Ishikawa (cell line): ENCODE measurements around the gene TUBB6.

Experiments
- CEBPB ChIP-seq: IDR thresholded peaks from 2 replicates; pipeline ENCODE4 v1.6.1; 2012
- CREB1 ChIP-seq: IDR thresholded peaks from 2 replicates; pipeline ENCODE4 v1.6.1; 2012; ENCODE audit warnings: low read depth
- EGR1 ChIP-seq: IDR thresholded peaks from 2 replicates; pipeline ENCODE4 v1.6.1; 2012
- EP300 ChIP-seq: IDR thresholded peaks from 2 replicates; pipeline ENCODE4 v1.6.1; 2012; ENCODE audit warnings: borderline replicate concordance
- FOXM1 ChIP-seq: IDR thresholded peaks from 2 replicates; pipeline ENCODE4 v1.6.1; 2012; ENCODE audit warnings: low read depth, borderline replicate concordance
- NFIC ChIP-seq: IDR thresholded peaks from 2 replicates; pipeline ENCODE4 v1.6.1; 2012
- RAD21 ChIP-seq: IDR thresholded peaks from 2 replicates; pipeline ENCODE4 v1.6.1; 2012; ENCODE audit warnings: low read depth
- TAF1 ChIP-seq: IDR thresholded peaks from 2 replicates; pipeline ENCODE4 v1.6.1; 2012; ENCODE audit warnings: low read depth, mild to moderate bottlenecking
- TCF12 ChIP-seq: IDR thresholded peaks from 2 replicates; pipeline ENCODE4 v1.6.1; 2012; ENCODE audit warnings: low read depth
- TEAD4 ChIP-seq: IDR thresholded peaks from 2 replicates; pipeline ENCODE4 v1.6.1; 2012
- YY1 ChIP-seq: IDR thresholded peaks from 2 replicates; pipeline ENCODE4 v1.6.1; 2012; ENCODE audit warnings: low read depth
- ZBTB7A ChIP-seq: IDR thresholded peaks from 2 replicates; pipeline ENCODE4 v1.6.1; 2012; ENCODE audit warnings: low read depth
- TF ChIP-seq, protein P1 (sequence below): IDR thresholded peaks from 2 replicates; pipeline ENCODE4 v1.6.1; 2012
- TF ChIP-seq, protein P2 (sequence below): IDR thresholded peaks from 2 replicates; pipeline ENCODE4 v1.6.1; 2012; ENCODE audit warnings: low read depth, mild to moderate bottlenecking
- TF ChIP-seq, protein P3 (sequence below): IDR thresholded peaks from 2 replicates; pipeline ENCODE4 v1.6.1; 2012

Gene TUBB6

DNA sequence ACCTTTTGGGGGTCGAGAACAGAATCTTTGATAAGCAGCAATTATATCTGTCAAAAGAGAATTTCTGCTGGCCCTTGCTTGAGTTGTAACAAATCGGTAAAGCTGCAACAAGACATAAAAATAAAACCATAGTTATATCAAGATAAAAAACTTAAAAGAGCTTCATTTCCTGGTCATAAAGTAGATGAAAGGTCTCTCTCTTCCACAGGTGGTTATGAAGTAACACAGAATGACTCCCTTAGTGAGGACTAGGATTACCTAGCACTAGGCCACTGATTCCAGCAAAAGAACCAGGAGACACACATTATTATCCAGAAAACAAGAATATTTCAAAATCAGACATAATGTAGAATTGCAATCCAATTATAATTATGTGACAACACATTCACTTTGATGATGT, 63.5 kb downstream of the TUBB6 start:
- TF ChIP-seq FOXM1 (no peak), RAD21 (no peak), TCF12 (no peak), EP300 (no peak)

DNA sequence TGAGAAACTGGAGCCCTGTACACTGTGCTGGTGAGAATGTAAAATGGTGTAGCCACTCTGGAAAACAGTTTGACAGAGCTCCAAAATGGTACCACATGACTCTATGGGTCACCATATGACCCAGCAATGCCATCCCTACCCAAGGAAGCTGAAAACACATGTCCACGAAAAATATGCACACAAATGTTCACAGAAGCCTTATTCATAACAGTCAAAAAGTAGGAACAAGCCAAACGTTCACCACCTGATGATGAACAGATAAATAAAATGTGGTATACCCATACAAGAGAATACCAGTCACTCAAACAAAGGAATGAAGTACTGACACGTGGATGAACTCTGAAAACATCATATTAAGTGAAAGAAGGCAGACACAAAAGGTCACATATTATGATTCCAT, 64.4 kb downstream of the TUBB6 start:
- TF ChIP-seq NFIC (no peak), EGR1 (no peak), TCF12 (no peak), TAF1 (no peak), TEAD4 (no peak), EP300 (no peak), ZBTB7A (no peak), RAD21 (no peak), CEBPB (no peak)
- TF ChIP-seq, protein P1, sequence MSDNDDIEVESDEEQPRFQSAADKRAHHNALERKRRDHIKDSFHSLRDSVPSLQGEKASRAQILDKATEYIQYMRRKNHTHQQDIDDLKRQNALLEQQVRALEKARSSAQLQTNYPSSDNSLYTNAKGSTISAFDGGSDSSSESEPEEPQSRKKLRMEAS, result no peak
- TF ChIP-seq, protein P2, sequence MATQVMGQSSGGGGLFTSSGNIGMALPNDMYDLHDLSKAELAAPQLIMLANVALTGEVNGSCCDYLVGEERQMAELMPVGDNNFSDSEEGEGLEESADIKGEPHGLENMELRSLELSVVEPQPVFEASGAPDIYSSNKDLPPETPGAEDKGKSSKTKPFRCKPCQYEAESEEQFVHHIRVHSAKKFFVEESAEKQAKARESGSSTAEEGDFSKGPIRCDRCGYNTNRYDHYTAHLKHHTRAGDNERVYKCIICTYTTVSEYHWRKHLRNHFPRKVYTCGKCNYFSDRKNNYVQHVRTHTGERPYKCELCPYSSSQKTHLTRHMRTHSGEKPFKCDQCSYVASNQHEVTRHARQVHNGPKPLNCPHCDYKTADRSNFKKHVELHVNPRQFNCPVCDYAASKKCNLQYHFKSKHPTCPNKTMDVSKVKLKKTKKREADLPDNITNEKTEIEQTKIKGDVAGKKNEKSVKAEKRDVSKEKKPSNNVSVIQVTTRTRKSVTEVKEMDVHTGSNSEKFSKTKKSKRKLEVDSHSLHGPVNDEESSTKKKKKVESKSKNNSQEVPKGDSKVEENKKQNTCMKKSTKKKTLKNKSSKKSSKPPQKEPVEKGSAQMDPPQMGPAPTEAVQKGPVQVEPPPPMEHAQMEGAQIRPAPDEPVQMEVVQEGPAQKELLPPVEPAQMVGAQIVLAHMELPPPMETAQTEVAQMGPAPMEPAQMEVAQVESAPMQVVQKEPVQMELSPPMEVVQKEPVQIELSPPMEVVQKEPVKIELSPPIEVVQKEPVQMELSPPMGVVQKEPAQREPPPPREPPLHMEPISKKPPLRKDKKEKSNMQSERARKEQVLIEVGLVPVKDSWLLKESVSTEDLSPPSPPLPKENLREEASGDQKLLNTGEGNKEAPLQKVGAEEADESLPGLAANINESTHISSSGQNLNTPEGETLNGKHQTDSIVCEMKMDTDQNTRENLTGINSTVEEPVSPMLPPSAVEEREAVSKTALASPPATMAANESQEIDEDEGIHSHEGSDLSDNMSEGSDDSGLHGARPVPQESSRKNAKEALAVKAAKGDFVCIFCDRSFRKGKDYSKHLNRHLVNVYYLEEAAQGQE, result no peak
- TF ChIP-seq, protein P3, sequence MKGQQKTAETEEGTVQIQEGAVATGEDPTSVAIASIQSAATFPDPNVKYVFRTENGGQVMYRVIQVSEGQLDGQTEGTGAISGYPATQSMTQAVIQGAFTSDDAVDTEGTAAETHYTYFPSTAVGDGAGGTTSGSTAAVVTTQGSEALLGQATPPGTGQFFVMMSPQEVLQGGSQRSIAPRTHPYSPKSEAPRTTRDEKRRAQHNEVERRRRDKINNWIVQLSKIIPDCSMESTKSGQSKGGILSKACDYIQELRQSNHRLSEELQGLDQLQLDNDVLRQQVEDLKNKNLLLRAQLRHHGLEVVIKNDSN, result no peak

DNA sequence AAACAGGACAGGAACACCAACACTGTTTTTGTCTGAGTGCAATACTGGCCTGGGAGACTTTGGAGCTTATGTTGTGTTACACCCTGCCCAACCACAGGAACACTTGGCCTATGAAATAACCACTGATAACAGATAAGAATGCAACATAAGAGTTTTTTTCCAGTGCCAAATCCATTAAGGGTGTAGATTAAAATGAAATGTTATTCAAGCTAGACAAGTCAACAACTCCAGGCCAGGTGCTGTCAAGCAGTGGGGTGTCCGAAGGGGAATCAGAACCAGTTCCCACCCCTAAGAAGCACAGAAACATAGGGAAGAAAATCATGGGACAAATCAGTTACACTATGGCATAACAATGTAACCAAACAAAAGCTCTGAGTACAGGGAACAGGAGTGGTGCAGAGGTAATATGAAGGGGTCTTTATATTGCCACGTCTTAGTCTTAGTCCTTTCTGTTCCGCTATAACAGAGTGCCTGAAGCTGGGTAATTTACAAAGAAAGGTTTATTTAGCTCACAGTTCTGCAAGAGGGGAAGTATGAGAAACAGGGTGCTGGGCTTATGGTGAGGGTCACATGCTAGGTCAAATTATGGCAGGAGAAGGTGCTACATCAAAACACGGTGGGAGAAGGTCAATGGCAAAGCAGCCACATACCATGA, 65.2 kb downstream of the TUBB6 start:
- TF ChIP-seq NFIC (no peak), FOXM1 (no peak), CEBPB (no peak), RAD21 (no peak), EP300 (no peak), TCF12 (no peak), EGR1 (no peak), CREB1 (no peak), TAF1 (no peak), TEAD4 (no peak), YY1 (no peak), ZBTB7A (no peak)
- TF ChIP-seq, protein P3, result no peak
- TF ChIP-seq, protein P2, result no peak
- TF ChIP-seq, protein P1, result no peak

DNA sequence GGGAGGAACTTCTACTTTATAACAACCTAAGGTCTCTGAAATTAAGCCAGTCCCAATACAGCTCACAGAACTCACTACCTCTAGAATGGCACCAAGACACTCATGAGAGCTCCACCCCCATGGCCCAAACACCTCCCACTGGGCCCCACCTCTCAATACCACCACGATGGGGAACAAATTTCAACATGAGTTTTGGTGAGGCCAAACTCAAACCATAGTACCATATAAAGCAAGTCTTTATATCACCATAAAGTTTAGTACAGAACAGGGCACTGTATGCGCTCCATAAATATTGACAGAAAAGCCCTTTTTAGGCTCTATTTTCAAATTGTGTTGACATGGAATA, 65.7 kb downstream of the TUBB6 start:
- TF ChIP-seq CREB1 (no peak), YY1 (no peak), EP300 (no peak), ZBTB7A (no peak), NFIC (no peak), FOXM1 (no peak), TEAD4 (no peak), EGR1 (no peak), TAF1 (no peak), TCF12 (no peak), RAD21 (no peak), CEBPB (no peak)
- TF ChIP-seq, protein P2, result no peak
- TF ChIP-seq, protein P1, result no peak
- TF ChIP-seq, protein P3, result no peak
